NB4 (cell line): ENCODE measurements around the gene VAMP7.
A peak's percentile ranks its signal among the peaks of the same experiment; 100 is the strongest.

Experiments used
- MAX ChIP-seq: IDR thresholded peaks from 2 replicates; pipeline ENCODE4 v1.6.1; 2011; ENCODE audit warnings: low read depth, low read length
- POLR2A ChIP-seq: IDR thresholded peaks from 2 replicates; pipeline ENCODE4 v1.6.1; 2011; ENCODE audit warnings: mild to moderate bottlenecking; ENCODE audit not compliant: insufficient read length; ENCODE audit errors: extremely low read depth
- TF ChIP-seq, protein P1 (sequence below): IDR thresholded peaks from one replicate; pipeline ENCODE4 v1.5.1; 2012; ENCODE audit warnings: low read depth, low read length

GRCh38 chrX:155857561-155857960, 23.6 kb upstream of the VAMP7 start:
- TF ChIP-seq, protein P1, sequence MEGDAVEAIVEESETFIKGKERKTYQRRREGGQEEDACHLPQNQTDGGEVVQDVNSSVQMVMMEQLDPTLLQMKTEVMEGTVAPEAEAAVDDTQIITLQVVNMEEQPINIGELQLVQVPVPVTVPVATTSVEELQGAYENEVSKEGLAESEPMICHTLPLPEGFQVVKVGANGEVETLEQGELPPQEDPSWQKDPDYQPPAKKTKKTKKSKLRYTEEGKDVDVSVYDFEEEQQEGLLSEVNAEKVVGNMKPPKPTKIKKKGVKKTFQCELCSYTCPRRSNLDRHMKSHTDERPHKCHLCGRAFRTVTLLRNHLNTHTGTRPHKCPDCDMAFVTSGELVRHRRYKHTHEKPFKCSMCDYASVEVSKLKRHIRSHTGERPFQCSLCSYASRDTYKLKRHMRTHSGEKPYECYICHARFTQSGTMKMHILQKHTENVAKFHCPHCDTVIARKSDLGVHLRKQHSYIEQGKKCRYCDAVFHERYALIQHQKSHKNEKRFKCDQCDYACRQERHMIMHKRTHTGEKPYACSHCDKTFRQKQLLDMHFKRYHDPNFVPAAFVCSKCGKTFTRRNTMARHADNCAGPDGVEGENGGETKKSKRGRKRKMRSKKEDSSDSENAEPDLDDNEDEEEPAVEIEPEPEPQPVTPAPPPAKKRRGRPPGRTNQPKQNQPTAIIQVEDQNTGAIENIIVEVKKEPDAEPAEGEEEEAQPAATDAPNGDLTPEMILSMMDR: peak; percentile 32
- TF ChIP-seq MAX (no peak), POLR2A (no peak)
